K562 treated with DMSO at 1 percent for 48 hours (cell line): ENCODE results near the gene UGP2. TPM values are rescaled to one million over a fixed set of nuclear protein-coding genes. Genes with fewer than 3 reads are reported as not detected.

Source experiments
- total RNA-seq: library from RNA; unstranded; fragments of 300-600 nt; gene quantifications from 2 replicates; pipeline ENCODE4 v1.2.3, GENCODE V29; 2022; ENCODE audit warnings: low replicate concordance; ENCODE audit errors: extremely low read depth

The UGP2 gene
- total RNA-seq = not detected in 2 replicates

GRCh38 chr2:63841254-63842022 is at the start of gene UGP2:
UGP2 (plus strand) TSS chr2:63841896; CDS start chr2:63842186, 290 bp downstream.

Other genes starting within 250 kb of the UGP2 start
- gene VPS54, start 177.5 kb downstream of the UGP2 start, total RNA-seq = not detected in 2 replicates